ENCODE results near the gene HS6ST1.

Gene HS6ST1

DNA sequence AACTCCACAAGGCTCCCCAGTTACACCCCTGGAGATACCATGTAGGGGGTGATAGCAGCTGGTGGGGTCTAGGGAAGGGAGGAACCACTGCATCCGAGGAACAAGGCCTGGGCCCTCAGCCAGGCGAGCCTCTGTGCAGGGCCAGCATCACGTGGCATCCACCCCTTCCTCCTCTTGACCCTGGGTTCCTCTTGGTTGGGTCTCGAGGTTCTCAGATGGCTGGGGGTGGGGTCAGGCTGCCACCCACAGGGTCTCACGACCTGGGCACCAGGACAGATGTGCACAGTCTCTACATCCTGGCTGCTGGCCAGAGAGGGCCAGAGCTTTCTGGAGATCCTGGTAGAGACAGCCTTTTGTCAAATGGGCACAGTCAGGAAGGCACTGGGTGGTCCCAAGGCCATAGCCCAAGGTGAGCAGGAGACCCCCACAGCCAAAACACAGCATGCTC lies 10.4 kb downstream of the HS6ST1 start:
- TF ChIP-seq, protein P1, sequence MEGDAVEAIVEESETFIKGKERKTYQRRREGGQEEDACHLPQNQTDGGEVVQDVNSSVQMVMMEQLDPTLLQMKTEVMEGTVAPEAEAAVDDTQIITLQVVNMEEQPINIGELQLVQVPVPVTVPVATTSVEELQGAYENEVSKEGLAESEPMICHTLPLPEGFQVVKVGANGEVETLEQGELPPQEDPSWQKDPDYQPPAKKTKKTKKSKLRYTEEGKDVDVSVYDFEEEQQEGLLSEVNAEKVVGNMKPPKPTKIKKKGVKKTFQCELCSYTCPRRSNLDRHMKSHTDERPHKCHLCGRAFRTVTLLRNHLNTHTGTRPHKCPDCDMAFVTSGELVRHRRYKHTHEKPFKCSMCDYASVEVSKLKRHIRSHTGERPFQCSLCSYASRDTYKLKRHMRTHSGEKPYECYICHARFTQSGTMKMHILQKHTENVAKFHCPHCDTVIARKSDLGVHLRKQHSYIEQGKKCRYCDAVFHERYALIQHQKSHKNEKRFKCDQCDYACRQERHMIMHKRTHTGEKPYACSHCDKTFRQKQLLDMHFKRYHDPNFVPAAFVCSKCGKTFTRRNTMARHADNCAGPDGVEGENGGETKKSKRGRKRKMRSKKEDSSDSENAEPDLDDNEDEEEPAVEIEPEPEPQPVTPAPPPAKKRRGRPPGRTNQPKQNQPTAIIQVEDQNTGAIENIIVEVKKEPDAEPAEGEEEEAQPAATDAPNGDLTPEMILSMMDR (conservative IDR thresholded peaks at IDR 0.05; ENCODE audit: low read depth, low read length) = no peak
- no peak for DNase-seq (ENCODE audit: low read depth)
- H3K4me3 ChIP-seq (ENCODE audit: low read depth, low read length) = no peak overlapping the region

DNA sequence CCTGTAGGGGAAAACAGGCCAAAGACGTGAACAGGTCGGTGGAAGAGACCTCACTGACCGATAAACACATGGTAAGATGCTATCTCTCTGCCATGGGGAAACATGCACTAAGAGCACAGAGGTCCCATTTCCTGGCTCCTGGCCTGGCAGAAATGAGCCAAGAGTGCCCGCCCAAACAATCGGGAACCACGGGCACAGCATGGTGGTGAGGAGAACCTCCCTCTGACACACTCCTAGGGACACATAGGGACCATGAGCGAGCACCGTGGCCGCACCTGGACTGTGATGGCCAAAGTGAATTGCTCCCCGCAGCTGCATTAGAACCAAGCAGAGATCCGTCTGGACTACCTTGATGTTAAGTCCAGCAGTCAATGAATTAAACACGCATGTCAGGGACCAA lies 11.1 kb downstream of the HS6ST1 start:
- no peak overlapping the region for H3K4me3 ChIP-seq (ENCODE audit: low read depth, low read length)
- no peak for DNase-seq (ENCODE audit: low read depth)
- TF ChIP-seq, protein P1 (conservative IDR thresholded peaks at IDR 0.05; ENCODE audit: low read depth, low read length) = no peak

DNA sequence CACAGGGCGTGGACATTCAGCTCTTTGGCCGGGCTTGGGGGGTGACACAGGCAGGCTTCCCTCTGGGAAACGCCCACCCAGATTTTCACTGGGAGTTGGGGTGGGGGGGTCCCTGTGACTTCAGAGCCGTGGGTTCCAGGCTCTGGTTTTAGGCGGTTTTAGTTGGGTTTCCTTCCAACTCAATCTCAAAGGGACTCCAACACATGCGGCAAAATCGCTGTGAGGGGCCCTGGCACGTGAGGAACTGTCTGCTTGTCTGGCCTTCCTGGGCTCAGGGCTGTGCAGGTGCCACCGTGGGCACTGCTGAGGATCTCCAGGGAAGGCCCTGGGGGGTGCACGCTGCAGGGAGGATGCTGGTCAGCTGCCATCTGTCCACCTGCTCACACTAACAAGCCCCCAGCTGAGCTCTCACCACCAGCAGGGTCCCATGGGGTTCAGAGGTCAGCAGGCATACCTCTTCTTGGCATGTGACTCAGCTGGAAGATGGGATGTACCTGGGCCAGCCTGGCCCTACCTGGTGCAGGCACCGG lies 11.7 kb downstream of the HS6ST1 start:
- DNase-seq (ENCODE audit: low read depth) = no peak
- H3K4me3 ChIP-seq (ENCODE audit: low read depth, low read length) = no peak overlapping the region
- TF ChIP-seq, protein P1 (conservative IDR thresholded peaks at IDR 0.05; ENCODE audit: low read depth, low read length) = no peak

DNA sequence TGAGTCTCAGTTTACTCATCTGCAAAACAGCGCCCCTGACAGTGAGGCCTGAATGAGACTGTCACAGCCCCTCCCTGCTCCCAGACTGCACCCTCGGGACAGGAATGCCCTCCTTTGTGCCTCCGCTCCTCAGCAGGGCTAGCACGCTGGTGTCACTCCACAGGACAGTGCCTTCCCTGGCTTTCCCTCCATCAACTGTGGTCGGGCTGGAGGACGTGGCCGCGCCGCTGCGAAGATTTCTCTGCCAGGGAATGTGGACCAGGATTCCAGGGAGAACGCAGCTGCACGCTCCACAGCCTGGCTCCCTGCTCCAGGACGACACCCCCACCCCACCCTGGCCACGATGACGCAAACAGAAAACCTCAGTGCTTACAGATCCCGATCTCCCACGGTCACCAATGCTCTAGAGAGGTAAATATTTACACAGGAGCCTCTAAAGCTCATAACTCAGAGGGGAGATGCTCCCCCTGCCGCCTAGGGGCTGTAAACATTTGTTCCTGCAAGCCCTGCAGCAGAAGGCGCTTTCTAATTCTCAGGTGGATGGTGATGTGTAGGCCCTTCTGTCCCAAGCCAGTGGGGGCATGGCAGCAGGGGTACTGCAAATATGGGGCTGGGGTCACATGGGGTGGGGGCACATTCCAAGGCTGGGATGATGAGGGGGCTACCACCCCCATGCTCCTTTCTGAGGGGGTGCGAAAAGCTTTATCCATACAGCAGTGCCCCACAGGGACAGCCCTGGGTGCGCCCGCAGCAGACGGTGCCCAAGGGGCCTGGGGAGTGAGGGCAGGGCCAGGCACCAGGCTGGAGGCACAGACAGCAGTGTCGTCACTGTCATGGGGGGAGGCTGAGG lies 12.4 kb downstream of the HS6ST1 start:
- DNase-seq (ENCODE audit: low read depth) = peak; percentile 98
- peak overlapping the region; percentile 10 for H3K4me3 ChIP-seq (ENCODE audit: low read depth, low read length)
- TF ChIP-seq, protein P1 (conservative IDR thresholded peaks at IDR 0.05; ENCODE audit: low read depth, low read length) = peak; percentile 80

DNA sequence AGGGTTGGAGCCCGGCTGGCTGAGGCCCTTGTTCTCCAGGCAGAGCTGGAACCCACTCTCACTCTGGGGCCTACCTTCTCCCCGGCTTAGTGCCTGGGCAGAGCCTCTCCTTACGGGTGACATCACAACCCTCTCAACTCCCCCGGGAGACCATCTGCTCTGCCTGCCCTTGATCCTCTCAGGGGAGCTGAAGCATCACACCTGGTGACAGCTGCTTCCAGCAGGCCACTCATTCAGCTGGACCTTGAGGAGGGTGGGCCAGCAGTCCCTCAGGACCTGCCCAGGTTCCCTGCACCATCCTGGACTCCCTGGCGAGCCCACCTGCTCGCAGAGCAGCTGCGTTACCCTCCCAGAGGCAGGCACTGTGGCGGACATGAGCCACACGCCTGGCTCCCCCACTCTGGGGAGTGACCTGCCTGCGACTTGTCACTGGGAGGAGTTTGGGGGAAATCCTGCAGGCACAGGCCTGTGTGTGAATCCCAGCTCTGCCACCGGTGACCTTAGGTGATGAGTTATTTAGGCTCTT lies 13.1 kb downstream of the HS6ST1 start:
- H3K4me3 ChIP-seq (ENCODE audit: low read depth, low read length) = no peak overlapping the region
- TF ChIP-seq, protein P1 (conservative IDR thresholded peaks at IDR 0.05; ENCODE audit: low read depth, low read length) = no peak
- no peak for DNase-seq (ENCODE audit: low read depth)

DNA sequence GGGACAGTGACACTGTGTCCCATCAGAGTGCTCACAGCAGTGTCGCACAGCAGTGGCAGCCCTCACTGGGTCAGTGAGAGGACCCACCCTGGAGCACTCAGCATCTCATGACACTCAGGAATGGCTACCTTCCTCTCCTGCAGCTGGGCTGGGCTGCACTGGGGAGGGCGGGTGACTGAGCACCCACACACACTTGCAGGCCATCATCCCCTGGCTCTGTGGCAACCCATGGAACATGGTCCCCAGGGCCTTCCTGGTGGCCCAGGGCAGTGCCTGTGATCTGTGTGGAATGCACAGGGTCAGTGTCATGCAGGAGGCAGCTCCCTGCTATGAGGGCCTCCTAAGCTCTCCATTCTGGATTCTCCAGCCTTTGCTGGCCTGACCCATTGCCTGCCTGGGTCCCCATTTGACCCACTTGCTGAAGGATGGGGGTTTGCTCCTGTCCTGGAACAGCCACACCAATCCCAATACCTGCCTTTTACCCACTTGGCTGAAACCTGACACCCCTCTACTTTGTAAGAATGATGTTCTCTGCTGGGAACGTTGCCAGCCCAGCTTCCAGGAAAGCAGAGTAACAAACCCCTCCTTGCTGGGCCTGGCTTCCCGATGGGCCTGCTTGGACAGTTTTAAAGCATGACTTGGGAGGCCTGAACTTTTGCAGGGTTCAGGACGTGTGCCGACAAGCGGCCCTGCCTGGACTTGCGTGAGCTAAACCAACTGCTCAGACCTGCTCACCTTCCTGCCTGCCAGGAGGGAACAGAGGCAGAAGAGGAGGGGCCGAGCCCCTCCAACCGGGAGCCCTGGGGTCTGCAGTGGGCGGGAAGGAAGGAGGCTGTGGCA lies 13.7 kb downstream of the HS6ST1 start:
- H3K4me3 ChIP-seq (ENCODE audit: low read depth, low read length) = no peak overlapping the region
- TF ChIP-seq, protein P1 (conservative IDR thresholded peaks at IDR 0.05; ENCODE audit: low read depth, low read length) = peak; percentile 21
- DNase-seq (ENCODE audit: low read depth) = peak; percentile 99

Data from choroid plexus epithelial cell (primary cell).